GM21390 (cell line): ENCODE data around the gene AGBL4.

ENCODE experiments used
- ATAC-seq: cut with Tn5 transposase; IDR thresholded peaks from one replicate; pipeline ENCODE4 v1.9.1; 2021; ENCODE audit not compliant: unreplicated experiment

The AGBL4 gene

DNA sequence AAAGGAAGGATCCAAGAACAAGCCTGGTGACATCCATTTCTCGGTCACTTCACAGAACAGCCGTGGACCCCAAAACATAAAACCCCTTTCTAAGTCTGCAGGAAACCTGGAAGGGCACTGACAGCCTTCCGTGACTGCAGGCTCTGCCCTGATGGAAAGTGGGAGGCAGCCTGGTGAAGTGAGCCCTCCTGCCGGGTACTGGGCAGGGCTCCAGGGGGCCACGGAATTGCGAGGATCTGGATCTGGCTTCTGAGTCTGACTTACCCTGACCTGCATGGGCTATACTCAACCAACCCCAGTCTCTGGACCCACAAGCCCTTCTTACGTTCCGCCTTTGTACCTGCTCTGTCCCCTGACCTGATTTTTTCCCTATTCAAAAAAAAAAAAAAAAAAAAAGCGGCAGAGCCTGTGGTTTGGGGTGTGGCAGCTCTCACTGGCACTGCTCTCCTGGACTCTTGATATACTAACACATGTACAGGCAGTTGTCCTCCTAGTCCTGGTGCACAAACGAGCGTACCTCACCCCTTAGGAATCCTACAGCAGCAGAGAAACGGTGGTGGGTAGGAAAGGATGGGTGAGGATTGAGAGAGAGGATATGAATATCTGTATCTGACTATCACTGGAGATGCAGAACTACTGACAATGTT is 1330.0 kb downstream of the AGBL4 start:
- no peak for ATAC-seq

DNA sequence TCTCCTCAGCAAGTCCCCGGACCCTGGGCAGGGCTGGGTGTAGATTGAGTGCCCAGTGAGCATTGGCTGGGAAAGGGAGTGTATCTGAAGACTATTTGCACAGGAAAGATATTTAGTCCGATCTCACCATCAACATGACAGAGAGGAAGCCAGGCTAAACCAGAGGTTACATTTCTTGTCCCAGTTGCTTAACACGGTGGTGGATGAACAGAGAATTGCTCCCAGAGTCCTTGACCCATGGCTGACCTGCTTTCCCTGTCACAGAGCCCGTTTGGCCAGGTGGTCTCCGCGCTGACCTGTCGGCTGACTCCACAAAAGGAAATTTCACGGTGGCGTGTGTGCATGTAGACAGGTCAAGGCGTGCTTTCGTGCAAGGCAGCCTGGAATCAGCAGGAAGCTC is 1330.6 kb downstream of the AGBL4 start:
- no peak for ATAC-seq

DNA sequence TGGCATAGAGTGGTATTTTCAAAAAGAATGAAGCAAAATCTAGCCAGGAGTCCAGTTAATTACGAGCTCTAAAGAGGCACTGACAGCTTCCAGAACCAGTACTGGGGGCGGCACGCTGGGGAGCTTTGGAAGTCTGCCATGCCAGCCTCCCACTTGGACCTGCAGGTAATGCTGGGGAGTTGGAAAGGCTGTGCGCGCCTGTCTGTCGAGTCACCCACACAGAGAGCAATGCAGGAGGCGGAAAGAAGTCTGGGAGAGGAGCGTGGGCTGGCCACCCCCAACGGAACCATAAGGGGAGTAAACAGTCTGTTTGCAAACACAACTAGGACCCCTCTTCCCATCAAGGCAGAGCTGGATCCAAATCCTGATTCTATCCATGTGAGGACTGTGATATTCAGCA is 1331.5 kb downstream of the AGBL4 start:
- no peak for ATAC-seq

DNA sequence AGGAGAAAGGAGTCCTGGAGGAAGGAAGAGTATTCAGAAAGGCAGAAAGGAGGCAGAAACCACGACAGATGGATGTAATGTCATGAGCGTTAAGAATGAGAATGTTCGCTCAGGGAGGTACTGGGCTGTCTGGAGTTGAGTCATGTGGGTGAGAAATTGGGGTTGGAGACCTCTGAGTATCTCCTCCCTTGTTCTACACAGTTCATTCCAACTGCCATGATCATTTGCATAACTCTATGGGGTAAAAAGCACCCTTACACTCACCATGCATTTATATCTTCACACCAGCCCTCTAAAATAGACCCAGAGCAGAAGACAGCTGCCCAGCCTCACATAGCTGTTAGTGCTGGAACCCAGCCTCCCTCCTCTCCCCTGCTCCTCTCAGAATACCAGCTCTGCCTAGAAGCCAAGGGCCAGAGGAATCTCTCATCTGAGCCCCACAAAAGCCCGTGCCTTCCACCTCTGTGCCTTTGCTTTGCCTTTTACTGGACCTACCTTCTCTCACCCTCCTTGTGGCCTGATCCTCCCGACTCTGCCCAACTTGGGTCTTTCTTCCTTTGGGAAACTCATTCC is 1332.2 kb downstream of the AGBL4 start:
- ATAC-seq = no peak

DNA sequence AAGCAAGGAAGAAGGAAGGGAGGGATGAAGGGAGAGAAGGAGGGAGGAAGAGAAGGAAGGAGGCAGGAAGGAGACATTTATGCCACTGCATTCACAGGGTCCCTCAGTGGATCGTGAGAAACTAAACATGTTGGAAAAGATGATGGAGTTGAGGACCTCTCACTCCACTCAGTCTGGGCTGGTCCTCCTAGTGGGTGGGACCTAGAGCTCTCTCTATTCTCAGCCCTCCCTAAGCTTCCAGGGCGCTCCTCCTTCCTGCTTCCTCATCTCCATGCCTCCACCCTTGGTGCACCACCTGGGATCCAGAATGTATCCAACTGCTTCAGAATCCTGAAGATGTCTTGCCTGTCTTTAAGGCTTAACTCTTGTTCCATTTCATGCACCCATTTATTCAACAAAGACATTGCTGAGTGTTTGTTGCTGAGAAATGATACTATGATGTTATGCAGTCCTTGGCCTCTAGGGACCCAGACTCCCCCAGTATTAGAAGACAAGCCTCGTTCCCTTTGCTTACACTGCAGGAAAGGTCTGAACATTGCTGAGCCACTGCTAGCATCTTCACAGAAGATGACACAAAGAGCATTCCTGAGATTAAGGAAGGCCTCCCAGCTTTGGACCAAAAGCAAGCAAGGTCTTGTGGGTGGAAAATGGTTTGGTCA is 1335.5 kb downstream of the AGBL4 start:
- ATAC-seq = peak; percentile 78

DNA sequence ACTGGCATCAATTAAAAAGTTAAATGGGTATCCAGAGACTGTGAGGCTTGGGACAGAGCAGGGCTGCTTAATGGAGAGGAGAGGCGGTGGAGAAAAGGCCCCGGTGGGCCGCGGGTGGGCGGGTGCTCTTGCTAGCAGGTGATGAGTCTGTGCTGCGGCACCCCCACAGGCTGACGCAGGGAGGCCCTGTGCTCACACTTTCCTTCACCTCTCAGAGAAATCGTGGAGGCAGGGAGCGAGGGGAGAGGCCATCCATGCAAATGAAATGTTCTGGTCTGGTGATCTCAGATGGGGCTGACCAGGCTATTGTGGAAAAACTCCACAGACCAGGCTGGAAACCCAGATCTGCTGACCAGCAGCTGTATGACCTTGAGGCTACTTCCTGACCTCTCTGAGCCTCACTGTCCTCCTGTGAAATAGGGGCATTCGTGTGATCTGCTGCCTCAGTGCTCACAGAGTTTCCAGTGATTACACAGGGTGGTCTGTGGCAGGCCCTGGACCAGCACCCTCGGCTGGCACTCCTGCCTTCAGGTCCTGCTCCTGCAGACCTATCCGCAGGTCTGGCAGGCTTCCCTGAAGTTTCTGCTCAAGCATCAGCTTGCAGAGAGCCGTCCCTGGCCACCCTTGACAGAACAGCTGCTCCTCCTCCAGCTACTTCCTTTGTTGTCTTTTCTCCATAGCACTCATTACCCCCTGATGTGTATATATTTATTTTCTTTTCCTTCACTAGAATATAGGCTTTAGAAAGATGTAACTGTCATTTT is 1336.3 kb downstream of the AGBL4 start:
- no peak for ATAC-seq

DNA sequence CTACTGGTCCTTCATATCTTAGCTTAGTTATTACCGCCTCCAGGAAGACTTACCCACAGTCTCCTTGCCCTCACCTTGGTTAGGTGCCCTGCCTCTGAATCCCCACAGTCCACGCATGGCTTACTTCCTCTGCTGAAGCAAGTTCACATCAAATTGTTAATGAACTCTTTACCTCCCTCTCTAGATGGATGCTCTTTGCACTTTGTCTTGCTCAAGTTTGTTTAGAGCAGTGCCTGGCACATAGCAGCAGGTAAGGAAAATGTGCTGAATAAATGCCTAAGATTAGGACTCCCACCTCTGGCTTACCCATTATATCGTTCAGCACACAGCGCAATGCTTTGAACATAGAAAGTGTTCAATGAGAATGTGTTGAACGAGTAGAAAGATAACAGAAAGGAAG is 1337.6 kb downstream of the AGBL4 start:
- ATAC-seq = no peak

DNA sequence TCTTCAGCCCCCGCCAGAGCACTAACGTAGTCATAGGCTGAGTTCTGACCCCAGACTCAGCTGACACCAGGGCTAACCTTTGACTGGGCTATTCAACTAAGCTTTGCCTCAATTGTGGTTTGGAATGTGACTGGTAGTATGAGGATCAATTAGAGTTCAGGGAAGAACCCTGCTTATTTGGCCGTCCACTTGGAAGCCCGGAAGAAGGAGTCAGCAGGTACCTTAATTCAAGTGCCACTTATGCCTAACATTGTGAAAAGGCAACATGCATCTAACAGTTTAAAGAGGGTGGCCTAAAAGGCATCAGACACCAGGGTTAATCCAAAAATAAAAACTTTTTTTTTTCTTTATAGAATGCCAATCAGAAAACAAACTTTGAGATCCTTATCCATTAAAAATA is 1339.4 kb downstream of the AGBL4 start:
- no peak for ATAC-seq

DNA sequence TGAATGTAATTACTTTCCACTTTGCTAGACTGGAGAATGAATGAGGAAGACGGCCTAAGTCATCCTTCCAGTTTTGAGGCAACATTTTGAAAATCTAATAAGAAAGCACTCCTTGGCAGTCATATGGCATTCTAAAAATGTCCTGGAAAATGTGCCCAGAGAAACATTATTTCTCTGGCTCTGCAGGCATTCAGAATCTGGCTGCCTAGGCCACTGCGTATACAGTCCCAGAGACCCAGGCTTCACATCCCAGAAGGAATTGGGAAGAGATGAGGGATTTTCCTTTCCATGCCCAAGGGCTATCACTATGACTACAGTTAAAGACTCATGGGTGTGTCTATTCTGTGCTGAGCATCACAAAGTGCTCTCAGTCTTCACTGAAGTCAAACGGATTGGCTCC is 1339.9 kb downstream of the AGBL4 start:
- ATAC-seq = no peak

DNA sequence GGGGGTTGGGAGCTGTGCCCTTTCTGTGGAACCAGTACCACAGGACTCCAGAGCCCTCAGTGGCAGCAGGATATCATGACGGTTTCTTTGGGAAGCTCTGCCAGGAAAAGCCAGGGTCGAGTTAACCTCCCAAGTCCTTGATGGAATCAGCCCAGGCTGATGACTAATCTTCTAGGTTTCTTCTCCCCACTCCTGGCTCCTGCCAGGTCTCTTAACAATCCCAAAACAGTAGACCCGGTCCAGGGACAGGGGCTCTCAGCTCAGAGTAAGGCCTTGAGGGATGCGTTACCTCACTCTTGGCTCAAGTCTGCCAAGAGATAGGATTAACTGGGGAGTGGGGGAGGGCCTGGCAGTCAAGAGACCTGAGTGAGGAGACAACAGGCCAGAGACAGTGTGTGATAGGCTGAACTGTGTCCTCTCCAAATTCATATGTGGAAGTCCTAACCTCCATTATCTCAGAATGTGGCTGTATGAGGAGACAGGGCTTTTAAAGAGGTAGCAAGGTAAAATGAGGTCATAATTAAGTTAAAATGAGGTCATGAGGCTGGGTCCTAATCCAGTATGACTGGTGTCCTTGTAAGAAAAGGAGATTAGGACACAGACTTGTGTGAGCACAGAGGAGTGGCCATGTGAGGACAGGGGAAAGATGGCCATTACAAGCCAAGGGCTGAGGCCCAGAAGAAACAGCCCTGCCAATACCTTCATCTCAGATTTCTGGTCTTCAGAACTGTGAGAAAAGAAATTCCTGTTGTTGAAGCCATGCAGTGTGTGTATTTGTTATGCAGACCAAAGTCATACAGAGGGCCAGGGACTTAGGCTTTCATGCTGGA is 1342.1 kb downstream of the AGBL4 start:
- no peak for ATAC-seq

DNA sequence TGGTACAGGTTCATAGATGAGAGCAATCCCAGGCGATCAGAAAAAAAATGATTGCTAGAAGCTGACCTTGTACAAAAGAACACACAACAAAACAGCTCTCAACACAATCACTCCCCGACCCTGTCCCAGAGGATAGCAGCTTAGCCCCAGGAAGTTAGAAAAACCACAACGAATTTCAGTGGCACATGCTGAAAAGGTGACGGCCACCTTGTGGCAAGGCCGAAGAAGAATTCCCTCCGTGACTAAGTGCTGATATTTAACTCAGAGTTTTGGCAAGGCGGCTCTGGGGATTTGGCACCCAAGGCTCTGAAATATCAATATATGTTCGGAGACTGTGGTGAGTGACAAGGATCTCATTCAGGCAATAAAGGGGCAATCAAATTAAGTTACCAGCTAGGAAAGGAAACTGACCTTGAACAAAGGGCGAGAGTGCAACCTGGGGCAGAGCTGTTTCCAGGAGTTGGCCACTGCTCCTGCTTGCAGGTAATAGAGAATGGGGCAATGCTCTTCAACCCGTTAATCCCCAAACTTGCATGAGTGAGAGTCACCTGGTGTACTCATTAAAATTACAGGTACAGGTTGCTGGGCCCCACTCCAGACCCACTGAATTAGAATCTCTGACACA is 1343.2 kb downstream of the AGBL4 start:
- no peak for ATAC-seq

DNA sequence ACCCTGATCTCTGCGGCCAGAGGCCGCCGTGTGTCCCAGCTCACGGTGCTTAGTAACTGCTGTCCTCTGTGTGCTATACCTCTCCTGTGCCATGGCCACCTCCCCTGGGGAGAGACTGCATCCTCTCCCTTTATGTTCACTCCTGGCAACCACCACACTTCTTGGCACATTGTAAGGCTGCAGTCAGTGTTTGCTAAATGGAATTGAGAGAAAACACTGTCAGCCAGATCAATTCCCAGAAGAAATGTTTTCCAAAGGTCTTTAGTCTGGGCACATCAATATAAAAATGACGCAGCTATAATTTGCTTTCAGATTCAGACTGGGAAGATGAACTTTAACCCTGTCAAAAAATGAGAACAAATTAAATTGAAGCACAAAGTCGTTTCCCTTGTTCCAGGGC is 1343.9 kb downstream of the AGBL4 start:
- no peak for ATAC-seq

DNA sequence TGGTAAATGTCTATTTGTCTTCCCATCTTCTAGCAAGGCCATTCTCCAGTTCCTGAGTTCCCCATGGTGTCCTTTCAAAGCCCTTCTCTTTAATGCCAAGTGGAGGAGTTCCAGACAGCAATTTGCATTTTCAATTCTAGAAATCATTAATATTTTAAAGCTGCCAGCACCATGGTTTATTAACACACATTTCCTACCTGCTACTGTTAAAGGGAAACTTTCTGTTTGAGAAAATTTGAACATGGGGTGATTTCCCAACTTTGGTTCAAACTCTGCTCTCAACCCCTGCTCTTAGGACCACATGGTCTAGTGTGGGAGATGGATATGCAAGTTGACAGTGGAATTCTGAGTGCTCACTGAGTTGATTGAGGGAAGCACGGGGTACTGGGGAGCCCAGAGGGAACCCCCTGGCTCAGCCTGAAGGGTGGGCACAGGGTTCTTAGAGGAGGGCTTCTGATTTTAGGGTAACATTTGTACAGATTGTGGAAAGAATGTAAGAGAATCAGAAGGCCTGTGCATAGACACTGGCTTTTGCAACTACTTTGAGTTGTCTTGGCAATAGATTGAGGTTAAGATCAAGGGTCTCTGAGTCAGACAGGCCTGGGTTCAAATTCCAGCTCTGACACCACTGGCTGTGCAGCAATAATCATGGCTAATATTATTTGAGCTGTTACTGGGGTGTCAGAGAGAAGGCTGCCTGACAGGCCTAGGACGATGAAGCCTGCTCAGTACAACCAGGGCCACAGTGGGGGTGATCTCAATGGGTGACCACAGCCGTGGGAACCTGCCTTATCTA is 1344.8 kb downstream of the AGBL4 start:
- no peak for ATAC-seq

DNA sequence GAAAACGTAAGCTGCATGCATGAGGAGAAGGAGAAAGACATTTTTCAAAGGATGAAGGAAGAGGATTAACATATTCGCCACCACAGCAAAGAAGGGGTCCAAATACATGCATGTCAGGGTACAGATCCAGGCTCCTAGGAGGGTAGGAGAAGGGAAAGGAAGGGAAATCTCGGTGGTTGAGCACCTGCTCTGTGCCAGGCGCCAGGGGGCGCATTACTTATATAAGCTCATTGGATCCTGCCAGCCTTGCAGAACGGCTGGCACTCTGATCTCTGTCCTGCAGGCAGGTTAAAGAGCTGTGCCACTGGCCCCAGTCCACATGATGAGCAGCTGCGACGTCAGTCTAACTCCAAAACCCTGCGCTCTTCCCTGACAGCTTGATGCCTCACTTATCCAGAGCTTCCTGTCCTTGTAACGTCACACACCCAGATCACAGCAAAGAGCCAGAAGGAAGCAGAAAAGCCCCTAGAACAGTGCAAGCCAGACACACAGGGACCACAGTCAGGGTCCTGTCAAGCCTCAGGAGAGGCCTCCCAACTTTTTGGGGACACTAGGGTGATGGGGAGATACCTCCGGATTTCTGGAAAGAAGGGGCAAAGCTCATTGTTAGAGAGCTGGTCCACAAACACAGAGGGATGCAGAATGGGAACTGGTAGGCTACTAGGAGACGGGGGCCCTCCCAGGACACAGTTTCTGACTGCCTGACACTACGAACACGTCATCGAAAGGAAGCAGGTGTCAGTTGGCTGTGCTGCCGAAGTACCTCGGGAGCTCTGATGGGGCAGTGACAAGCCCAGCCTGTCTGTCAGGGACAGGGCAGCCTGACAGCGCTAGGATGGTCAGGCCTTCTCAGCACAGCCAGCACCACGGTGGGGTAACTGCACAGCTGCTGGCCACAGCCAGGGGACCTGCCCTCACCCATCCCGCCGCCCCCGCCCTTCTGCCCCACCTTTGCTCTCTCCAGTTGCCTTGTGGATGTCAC is 1346.2 kb downstream of the AGBL4 start:
- peak; percentile 76 for ATAC-seq

DNA sequence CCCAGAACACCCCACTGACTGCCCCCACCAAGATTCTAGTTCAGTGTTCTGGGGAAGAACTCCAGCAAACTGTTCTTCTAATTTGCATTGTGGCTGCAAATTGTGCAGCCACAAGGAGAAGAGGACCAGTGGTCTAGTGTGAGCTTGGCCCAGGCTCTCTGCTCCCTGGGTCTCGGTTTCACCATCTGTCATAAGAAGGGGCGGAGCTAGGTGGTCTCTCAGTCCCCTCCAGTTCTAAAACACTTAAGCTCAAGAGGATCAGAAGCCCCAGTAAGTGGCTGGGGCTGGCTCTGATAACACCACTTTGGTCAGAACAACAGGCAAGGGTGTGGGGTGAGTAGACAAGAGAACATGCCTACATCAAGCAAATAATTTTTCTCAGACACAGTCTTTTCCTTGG is 1346.9 kb downstream of the AGBL4 start:
- ATAC-seq = no peak

DNA sequence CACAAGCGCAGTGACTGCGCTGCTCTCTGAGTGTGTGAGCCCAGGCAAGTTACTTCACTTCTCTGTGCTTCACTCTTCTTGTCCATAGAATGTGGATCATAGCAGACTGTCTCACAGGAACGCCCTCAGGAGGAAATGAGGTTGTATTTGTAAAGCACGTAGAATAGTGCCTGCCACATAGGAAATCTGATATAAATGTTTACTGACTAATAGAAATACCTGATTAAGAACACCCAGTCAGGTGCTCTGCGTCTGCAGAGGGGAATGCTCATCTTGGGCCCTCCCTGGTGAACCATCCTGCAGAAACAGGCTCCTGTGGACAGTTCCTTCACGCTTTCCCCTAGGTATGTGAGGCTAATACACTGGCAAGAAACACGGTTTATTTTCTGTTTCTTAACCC is 1347.4 kb downstream of the AGBL4 start:
- no peak for ATAC-seq

DNA sequence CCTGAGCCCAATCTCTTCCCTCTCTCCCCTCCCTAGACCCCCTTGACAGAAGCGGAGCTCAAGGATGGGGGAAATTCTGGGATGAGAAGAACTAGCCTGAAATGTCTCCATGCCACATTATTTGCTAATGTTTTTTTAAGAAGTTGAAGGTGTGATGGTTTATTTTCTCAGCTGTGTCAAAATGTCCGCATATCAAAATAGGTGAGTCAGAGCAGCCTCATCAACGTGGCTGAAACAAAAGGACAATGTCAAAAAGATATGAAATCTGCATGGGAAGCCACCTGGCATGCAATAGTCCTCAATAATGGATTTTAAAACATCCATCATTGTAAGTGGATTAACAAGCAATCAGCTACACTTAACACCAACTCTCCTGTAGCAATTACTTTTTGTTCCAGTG is 1348.5 kb downstream of the AGBL4 start:
- no peak for ATAC-seq

DNA sequence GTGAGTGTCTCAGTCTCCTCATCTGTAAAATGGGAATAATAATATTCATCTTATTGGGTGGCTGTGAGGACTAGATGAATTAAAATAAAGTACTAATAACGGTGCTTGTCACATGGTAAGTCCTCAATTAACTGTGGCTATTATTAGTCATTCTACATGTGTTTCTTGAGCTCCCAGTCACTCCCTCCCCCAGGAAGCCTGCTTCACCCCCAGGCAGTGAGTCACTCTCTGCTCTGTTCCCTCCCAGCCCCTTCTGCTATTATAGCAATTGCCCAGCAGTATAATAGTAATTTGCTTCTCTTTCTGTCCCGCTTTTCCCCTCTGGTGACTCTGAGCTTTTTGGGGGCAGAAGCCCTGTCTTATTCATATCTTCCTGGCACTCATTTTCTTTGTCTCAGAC is 1349.1 kb downstream of the AGBL4 start:
- no peak for ATAC-seq
